SK-N-SH (cell line): ENCODE results near the gene TAS1R1. TPM values are rescaled to one million over a fixed set of nuclear protein-coding genes. Genes with fewer than 3 reads are reported as not detected.

Experiments used
- CTCF ChIA-PET: fragments of 300-600, 350-600 bp; formaldehyde crosslinking; extraction: SDS; loops from one replicate; lab custom pipeline; 2021; lab: Yijun Ruan, JAX
- POLR2A ChIA-PET: fragments of 350-600 bp; sonication (Branson Sonifier 250); formaldehyde crosslinking; extraction: SDS; loops from one replicate; lab custom pipeline; 2020; ENCODE audit warnings: antibody characterized with exemption, inconsistent platforms; lab: Yijun Ruan, JAX
- DNase-seq: peaks from one replicate; pipeline ENCODE4 v3.0.0; 2012
- H2AFZ ChIP-seq: fragments of 200-600 bp; sonication (generic); 2 replicates; pipeline ENCODE4 v1.8.1; 2016; ENCODE audit warnings: antibody characterized with exemption, mild to moderate bottlenecking, low read depth
- H3F3A ChIP-seq: fragments of 200-600 bp; sonication (generic); replicated peaks from 2 replicates; pipeline ENCODE3; 2016; ENCODE audit warnings: antibody characterized with exemption, mild to moderate bottlenecking; ENCODE audit not compliant: insufficient read depth
- H3K27ac ChIP-seq, 2 experiments: fragments of 200-500 bp in 1 of 2; fragments of 200-600 bp in 1 of 2; sonication (Bioruptor generic) in 1 of 2; sonication (generic), shearing (Covaris generic) in 1 of 2; 2 replicates each; pipeline versions ENCODE4 v1.5.1 to v1.6.1; 2014 to 2016; ENCODE audit warnings: low read depth in 2 of 2, inconsistent platforms in 1 of 2, low read length in 1 of 2, mild to moderate bottlenecking in 1 of 2, mixed read lengths in 1 of 2
- H3K27me3 ChIP-seq: fragments of 200-600 bp; sonication (generic), shearing (Covaris generic); 2 replicates; pipeline ENCODE4 v1.6.1; 2016; ENCODE audit warnings: mixed run types; ENCODE audit not compliant: insufficient read depth
- H3K36me3 ChIP-seq, 2 experiments: fragments of 200-500 bp in 1 of 2; fragments of 200-600 bp in 1 of 2; sonication (Bioruptor generic) in 1 of 2; sonication (generic) in 1 of 2; replicated peaks in 1 of 2; 2 replicates each; pipeline versions ENCODE3 to v1.5.1; 2014 to 2016; ENCODE audit warnings: low read length in 1 of 2, mild to moderate bottlenecking in 1 of 2; ENCODE audit not compliant: insufficient read depth in 2 of 2, control insufficient read depth in 1 of 2
- H3K4me1 ChIP-seq, 2 experiments: fragments of 200-500 bp in 1 of 2; fragments of 200-600 bp in 1 of 2; sonication (Bioruptor generic) in 1 of 2; sonication (generic), shearing (Covaris generic) in 1 of 2; 2 replicates each; pipeline versions ENCODE4 v1.5.1 to v1.6.1; 2014 to 2016; ENCODE audit warnings: low read depth in 1 of 2, low read length in 1 of 2, mixed run types in 1 of 2; ENCODE audit not compliant: insufficient read depth in 2 of 2, control insufficient read depth in 1 of 2
- H3K4me2 ChIP-seq: fragments of 200-600 bp; sonication (generic), shearing (Covaris generic); 2 replicates; pipeline ENCODE4 v1.6.1; 2017; ENCODE audit warnings: mixed run types
- H3K4me3 ChIP-seq, 2 experiments: fragments of 200-500 bp in 1 of 2; fragments of 200-600 bp in 1 of 2; sonication (Bioruptor generic) in 1 of 2; sonication (generic), shearing (Covaris generic) in 1 of 2; 2 replicates each; pipeline versions ENCODE4 v1.5.1 to v1.8.1; 2014 to 2016; ENCODE audit warnings: low read depth in 2 of 2, inconsistent platforms in 1 of 2, low read length in 1 of 2, mild to moderate bottlenecking in 1 of 2, mixed read lengths in 1 of 2, moderate library complexity in 1 of 2
- H3K79me2 ChIP-seq: fragments of 200-600 bp; sonication (generic); 2 replicates; pipeline ENCODE4 v1.8.1; 2017; ENCODE audit warnings: mild to moderate bottlenecking; ENCODE audit not compliant: insufficient read depth
- H3K9ac ChIP-seq: fragments of 200-600 bp; sonication (generic); 2 replicates; pipeline ENCODE4 v1.6.1; 2017; ENCODE audit warnings: mixed run types
- H3K9me2 ChIP-seq: fragments of 200-600 bp; sonication (generic); 2 replicates; pipeline ENCODE4 v1.6.1; 2017; ENCODE audit warnings: mixed run types
- H3K9me3 ChIP-seq: fragments of 200-600 bp; sonication (generic); 2 replicates; pipeline ENCODE4 v1.6.1; 2017; ENCODE audit warnings: mixed run types, mild to moderate bottlenecking, moderate library complexity
- H4K20me1 ChIP-seq: fragments of 200-600 bp; sonication (generic); 2 replicates; pipeline ENCODE4 v1.6.1; 2017; ENCODE audit warnings: mild to moderate bottlenecking, mixed run types; ENCODE audit not compliant: insufficient read depth
- EP300 ChIP-seq, 2 experiments: IDR thresholded peaks; 2 replicates each; pipeline versions ENCODE4 v1.4.0 to v1.6.1; 2012; ENCODE audit warnings: borderline replicate concordance in 1 of 2, low read depth in 1 of 2, low read length in 1 of 2
- JUND ChIP-seq: IDR thresholded peaks from 2 replicates; pipeline ENCODE4 v1.4.0; 2012
- MXI1 ChIP-seq: IDR thresholded peaks from 2 replicates; pipeline ENCODE4 v1.6.1; 2012; ENCODE audit warnings: mild to moderate bottlenecking, low read depth, low read length, improper control_type of control experiment
- POLR2AphosphoS5 ChIP-seq: IDR thresholded peaks from 2 replicates; pipeline ENCODE4 v1.6.1; 2012; ENCODE audit warnings: low read depth, low read length
- RAD21 ChIP-seq: IDR thresholded peaks from 2 replicates; pipeline ENCODE4 v1.6.1; 2012; ENCODE audit warnings: mild to moderate bottlenecking, low read length
- RFX5 ChIP-seq: IDR thresholded peaks from 2 replicates; pipeline ENCODE4 v1.6.1; 2012; ENCODE audit warnings: mild to moderate bottlenecking, improper control_type of control experiment, low read length
- RXRA ChIP-seq: IDR thresholded peaks from 2 replicates; pipeline ENCODE4 v1.4.0; 2012; ENCODE audit warnings: low read depth, mild to moderate bottlenecking, borderline replicate concordance
- TAF1 ChIP-seq: IDR thresholded peaks from 2 replicates; pipeline ENCODE4 v1.6.1; 2012; ENCODE audit warnings: low read depth, mild to moderate bottlenecking, low read length, moderate library complexity, borderline replicate concordance
- YY1 ChIP-seq: IDR thresholded peaks from 2 replicates; pipeline ENCODE4 v1.4.0; 2012; ENCODE audit warnings: low read depth, mild to moderate bottlenecking
- WGBS: methylation state at CpG from one replicate; pipeline ENCODE4 v1.1.6; 2017; ENCODE audit warnings: low lambda C conversion rate; 5-methylcytosine and 5-hydroxymethylcytosine counted together
- polyA plus RNA-seq, 3 experiments: library from polyadenylated mRNA; depleted of rRNA; stranded (reverse); fragments of >200 nt; gene quantifications; 2 replicates each; pipeline ENCODE4 v1.2.3, GENCODE V29; 2012
- TF ChIP-seq, protein P1 (sequence below): fragments of 150-350 bp; IDR thresholded peaks from 2 replicates; pipeline ENCODE4 v1.6.1; 2017; ENCODE audit warnings: antibody characterized with exemption, low read length, low read depth, borderline replicate concordance
- TF ChIP-seq, protein P2 (sequence below): IDR thresholded peaks from 2 replicates; pipeline ENCODE4; 2012
- TF ChIP-seq, protein P3 (sequence below): fragments of 150-350 bp; IDR thresholded peaks from 2 replicates; pipeline ENCODE4 v1.6.1; 2016; ENCODE audit warnings: mild to moderate bottlenecking, low read depth, low read length
- TF ChIP-seq, protein P4 (sequence below): IDR thresholded peaks from 2 replicates; pipeline ENCODE4 v1.4.0; 2012; ENCODE audit warnings: low read depth, borderline replicate concordance

TAS1R1 gene
- polyA plus RNA-seq, 1 of the 3 experiments (the other 2 are of a cell fraction) = not detected

DNA sequence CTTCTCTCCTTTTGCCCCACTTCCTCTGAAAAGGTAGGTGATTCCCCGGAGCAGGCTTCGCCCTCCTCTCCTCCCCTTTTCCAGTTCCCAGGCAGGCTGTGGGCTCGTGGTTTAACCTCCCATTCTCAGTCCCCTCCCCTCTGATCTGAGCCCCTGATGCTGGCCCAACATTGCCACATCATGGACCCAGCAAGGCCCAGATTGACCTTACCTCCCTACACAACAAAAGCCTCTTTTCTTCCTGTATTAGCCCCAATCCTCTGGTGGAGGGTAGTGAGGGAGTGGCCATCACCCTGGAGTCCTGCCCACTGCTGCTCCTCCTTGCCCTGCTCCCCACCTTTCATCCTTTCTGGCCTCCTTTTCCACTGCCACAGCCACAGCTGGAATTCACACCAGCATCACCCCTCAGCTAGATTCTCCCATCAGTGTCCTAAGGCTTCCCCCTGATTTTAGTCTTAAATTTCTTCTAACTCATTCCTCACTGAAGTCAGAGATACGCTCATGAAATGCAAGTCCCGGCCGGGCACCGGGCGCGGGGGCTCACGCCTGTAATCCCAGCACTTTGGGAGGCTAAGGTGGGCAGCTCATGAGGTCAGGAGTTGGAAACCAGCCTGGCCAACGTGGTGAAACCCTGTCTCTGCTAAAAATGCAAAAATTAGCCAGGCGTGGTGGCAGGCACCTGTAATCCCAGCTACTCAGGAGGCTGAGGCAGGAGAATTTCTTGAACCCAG lies 17.7 kb downstream of the TAS1R1 start (continued):
- TF ChIP-seq, protein P1, sequence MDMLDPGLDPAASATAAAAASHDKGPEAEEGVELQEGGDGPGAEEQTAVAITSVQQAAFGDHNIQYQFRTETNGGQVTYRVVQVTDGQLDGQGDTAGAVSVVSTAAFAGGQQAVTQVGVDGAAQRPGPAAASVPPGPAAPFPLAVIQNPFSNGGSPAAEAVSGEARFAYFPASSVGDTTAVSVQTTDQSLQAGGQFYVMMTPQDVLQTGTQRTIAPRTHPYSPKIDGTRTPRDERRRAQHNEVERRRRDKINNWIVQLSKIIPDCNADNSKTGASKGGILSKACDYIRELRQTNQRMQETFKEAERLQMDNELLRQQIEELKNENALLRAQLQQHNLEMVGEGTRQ = no peak
- TF ChIP-seq RAD21 (no peak), RXRA (no peak)

DNA sequence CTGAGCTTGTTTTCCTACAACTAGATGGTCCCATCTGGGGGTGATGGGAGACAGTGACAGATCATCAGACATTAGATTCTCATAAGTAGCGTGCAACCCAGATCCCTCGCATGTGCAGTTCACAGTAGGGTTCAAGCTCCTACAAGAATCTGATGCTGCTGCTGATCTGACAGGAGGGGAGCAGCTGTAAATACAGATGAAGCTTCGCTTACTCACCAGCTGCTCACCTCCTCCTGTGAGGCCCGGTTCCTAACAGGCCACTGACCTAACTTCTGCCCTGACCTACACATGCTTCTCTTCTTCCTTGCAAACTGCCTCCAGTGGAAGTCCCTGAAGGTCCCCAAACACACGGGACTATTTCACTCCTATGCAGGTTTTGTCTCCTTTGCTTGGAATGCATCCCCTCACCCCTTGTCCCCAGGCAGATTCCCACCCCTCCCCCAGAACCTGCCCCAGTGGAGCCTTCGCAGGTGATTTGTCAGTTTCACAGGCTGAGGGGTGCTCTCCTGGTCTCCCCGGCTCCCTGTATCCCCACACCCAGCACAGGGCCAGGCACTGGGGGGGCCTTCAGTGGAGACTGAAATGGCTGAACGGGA lies 19.0 kb downstream of the TAS1R1 start:
- ChIA-PET POLR2A (no interaction called here), CTCF (interaction anchor here (1.2 to 1.4 kb wide), 2 partner anchors 20 to 52 kb away, joined by 3 to 7 read pairs; partner anchors contain the start of gene NOL9)
- H3K79me2 ChIP-seq = no peaks in the 10 kb centered on the region
- H3K36me3 ChIP-seq = no peaks in the 10 kb centered on the region
- H3K4me1 ChIP-seq = peaks cover 2 to 10% of the 10 kb centered on the region in 2 experiments; a peak in 1 of 4 replicates
- H3K9me2 ChIP-seq = no peaks in the 10 kb centered on the region
- H4K20me1 ChIP-seq = no peaks in the 10 kb centered on the region
- TF ChIP-seq RFX5 (no peak), JUND (no peak), RAD21 (no peak), MXI1 (no peak), POLR2AphosphoS5 (no peak), YY1 (no peak), EP300 (IDR thresholded peaks at IDR 0.05; ENCODE audit: borderline replicate concordance in 1 of 2, low read depth in 1 of 2, low read length in 1 of 2) (no peak), TAF1 (no peak)
- TF ChIP-seq, protein P1 = no peak
- TF ChIP-seq, protein P2, sequence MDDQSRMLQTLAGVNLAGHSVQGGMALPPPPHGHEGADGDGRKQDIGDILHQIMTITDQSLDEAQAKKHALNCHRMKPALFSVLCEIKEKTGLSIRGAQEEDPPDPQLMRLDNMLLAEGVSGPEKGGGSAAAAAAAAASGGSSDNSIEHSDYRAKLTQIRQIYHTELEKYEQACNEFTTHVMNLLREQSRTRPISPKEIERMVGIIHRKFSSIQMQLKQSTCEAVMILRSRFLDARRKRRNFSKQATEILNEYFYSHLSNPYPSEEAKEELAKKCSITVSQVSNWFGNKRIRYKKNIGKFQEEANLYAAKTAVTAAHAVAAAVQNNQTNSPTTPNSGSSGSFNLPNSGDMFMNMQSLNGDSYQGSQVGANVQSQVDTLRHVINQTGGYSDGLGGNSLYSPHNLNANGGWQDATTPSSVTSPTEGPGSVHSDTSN = no peak
- TF ChIP-seq, protein P3, sequence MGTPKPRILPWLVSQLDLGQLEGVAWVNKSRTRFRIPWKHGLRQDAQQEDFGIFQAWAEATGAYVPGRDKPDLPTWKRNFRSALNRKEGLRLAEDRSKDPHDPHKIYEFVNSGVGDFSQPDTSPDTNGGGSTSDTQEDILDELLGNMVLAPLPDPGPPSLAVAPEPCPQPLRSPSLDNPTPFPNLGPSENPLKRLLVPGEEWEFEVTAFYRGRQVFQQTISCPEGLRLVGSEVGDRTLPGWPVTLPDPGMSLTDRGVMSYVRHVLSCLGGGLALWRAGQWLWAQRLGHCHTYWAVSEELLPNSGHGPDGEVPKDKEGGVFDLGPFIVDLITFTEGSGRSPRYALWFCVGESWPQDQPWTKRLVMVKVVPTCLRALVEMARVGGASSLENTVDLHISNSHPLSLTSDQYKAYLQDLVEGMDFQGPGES = no peak
- TF ChIP-seq, protein P4, sequence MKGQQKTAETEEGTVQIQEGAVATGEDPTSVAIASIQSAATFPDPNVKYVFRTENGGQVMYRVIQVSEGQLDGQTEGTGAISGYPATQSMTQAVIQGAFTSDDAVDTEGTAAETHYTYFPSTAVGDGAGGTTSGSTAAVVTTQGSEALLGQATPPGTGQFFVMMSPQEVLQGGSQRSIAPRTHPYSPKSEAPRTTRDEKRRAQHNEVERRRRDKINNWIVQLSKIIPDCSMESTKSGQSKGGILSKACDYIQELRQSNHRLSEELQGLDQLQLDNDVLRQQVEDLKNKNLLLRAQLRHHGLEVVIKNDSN = no peak
- no peaks in the 10 kb centered on the region for H3F3A ChIP-seq
- H3K4me3 ChIP-seq = no peak overlapping the region
- no peak overlapping the region for H2AFZ ChIP-seq
- no peak overlapping the region for H3K9ac ChIP-seq
- WGBS = 73% methylated on average over 7 of the region's 8 CpGs
- H3K4me2 ChIP-seq = no peak overlapping the region
- H3K27ac ChIP-seq = no peak overlapping the region
- no peaks in the 10 kb centered on the region for H3K9me3 ChIP-seq
- H3K27me3 ChIP-seq = no peaks in the 10 kb centered on the region
- DNase-seq = no peak
